H1 (cell line): ENCODE data around the gene NTRK1. TPM values are rescaled to one million over a fixed set of nuclear protein-coding genes. Genes with fewer than 3 reads are reported as not detected.

Source experiments
- CHD1 ChIP-seq: IDR thresholded peaks from 2 replicates; pipeline ENCODE4 v1.6.1; 2012; ENCODE audit warnings: low read depth, low read length, improper control_type of control experiment
- CREB1 ChIP-seq: IDR thresholded peaks from 2 replicates; pipeline ENCODE4 v1.6.1; 2012; ENCODE audit warnings: inconsistent platforms
- CTCF ChIP-seq, 3 experiments: IDR thresholded peaks; 1 replicate in 2 of 3; 2 replicates in 1 of 3; pipeline versions ENCODE4 v1.5.1 to v1.6.1; 2011; ENCODE audit warnings: low read length in 3 of 3, mild to moderate bottlenecking in 3 of 3, inconsistent platforms in 2 of 3, low read depth in 1 of 3, moderate library complexity in 1 of 3; ENCODE audit not compliant: insufficient read depth in 1 of 3; ENCODE audit errors: control extremely low read depth in 1 of 3
- polyA plus RNA-seq, 7 experiments: library from polyadenylated mRNA; depleted of rRNA in 3 of 7; stranded (reverse) in 5 of 7; unstranded in 2 of 7; fragments of >200 nt in 5 of 7; fragments of 200-250 nt in 2 of 7; gene quantifications; 1 replicate in 5 of 7; 2 replicates in 1 of 7; 4 replicates in 1 of 7; pipeline versions ENCODE4 v1.2.1 to v1.2.3, GENCODE V29; 2011 to 2013; ENCODE audit warnings: missing spikeins in 2 of 7, mixed read lengths in 2 of 7
- total RNA-seq: library from RNA; stranded (reverse); fragmentation: NEBNext Ultra II Directional; extraction: Animal tissue kit (Norgen Biotek cat#: 25700); gene quantifications from 2 replicates; pipeline ENCODE4 v1.2.1, GENCODE V29; 2021

The NTRK1 gene
- total and polyA plus RNA-seq, 2 of the 8 experiments (the other 6 are each of a cell fraction or from before 2014, with no cell fraction given), result 0.12 to 0.24 TPM

DNA sequence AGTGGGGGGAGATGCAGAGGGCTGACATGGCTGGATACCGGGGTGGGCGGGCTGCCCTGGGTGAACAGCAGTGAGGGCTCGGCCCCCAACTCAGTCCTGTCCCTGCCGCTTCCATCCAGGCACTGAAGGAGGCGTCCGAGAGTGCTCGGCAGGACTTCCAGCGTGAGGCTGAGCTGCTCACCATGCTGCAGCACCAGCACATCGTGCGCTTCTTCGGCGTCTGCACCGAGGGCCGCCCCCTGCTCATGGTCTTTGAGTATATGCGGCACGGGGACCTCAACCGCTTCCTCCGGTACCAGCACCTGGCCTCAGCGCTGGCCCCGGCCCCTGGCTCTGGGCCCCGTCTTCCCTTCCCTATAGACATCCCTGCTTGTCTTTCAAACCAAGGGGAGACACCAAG, 15.6 kb downstream of the NTRK1 start (continued):
- no peak for TF ChIP-seq CHD1
- TF ChIP-seq CREB1, result peak; percentile 31; the same call in 1 of the 2 replicates
- peak; percentile 56 to 76 (median 75) for TF ChIP-seq CTCF (IDR thresholded peaks at IDR 0.05; ENCODE audit: control extremely low read depth in 1 of 3, insufficient read depth in 1 of 3, low read depth in 1 of 3, low read length in 3 of 3)
